Transverse colon (tissue), 4 donors: Measurements from ENCODE around the gene SMYD4. TPM values are rescaled to one million over a fixed set of nuclear protein-coding genes. Genes with fewer than 3 reads are reported as not detected.

Experiments used
- DNase-seq: peaks from one replicate; pipeline ENCODE4 v3.0.0-alpha.2; 2019
- H3K27ac ChIP-seq, 4 donors: fragments of 200-600 bp; sonication (generic); 2 replicates each; pipeline ENCODE4 v1.5.1; 2016 to 2018; ENCODE audit warnings: inconsistent platforms in 4 of 4
- H3K27me3 ChIP-seq: fragments of 200-600 bp; sonication (generic); 2 replicates; pipeline ENCODE4 v1.5.1; 2017; ENCODE audit warnings: inconsistent platforms
- H3K36me3 ChIP-seq, 4 donors: fragments of 200-600 bp; sonication (generic); 2 replicates each; pipeline ENCODE4 v1.5.1; 2017 to 2019; ENCODE audit warnings: inconsistent platforms in 4 of 4
- H3K4me1 ChIP-seq, 4 donors: fragments of 200-600 bp; sonication (generic); 2 replicates each; pipeline ENCODE4 v1.5.1; 2017 to 2020; ENCODE audit warnings: inconsistent platforms in 4 of 4
- H3K4me3 ChIP-seq, 4 donors: fragments of 200-600 bp; sonication (generic); 1 replicate in 1 of 4; 2 replicates in 3 of 4; pipeline versions ENCODE4 v1.5.1 to v1.6.1; 2017 to 2019; ENCODE audit warnings: inconsistent platforms in 4 of 4
- H3K9me3 ChIP-seq, 2 donors: fragments of 200-600 bp; sonication (generic); 2 replicates each; pipeline ENCODE4 v1.5.1; 2017 to 2019; ENCODE audit warnings: inconsistent platforms in 2 of 2
- EP300 ChIP-seq: sonication (generic); formaldehyde crosslinking; IDR thresholded peaks from one replicate; pipeline ENCODE4 v1.6.1; 2017; ENCODE audit warnings: antibody characterized with exemption, low read depth
- POLR2A ChIP-seq: fragments of 450-650 bp; IDR thresholded peaks from one replicate; pipeline ENCODE4 v1.6.1; 2016; ENCODE audit warnings: antibody characterized with exemption, mild to moderate bottlenecking, moderate library complexity
- POLR2AphosphoS5 ChIP-seq, 3 donors: sonication (generic); formaldehyde crosslinking; IDR thresholded peaks; one replicate each; pipeline ENCODE4 v1.6.1; 2016; ENCODE audit warnings: antibody characterized with exemption in 3 of 3
- WGBS, 2 donors: methylation state at CpG; one replicate each; pipeline ENCODE4 v1.1.5; 2018; ENCODE audit warnings: low coverage in 1 of 2; 5-methylcytosine and 5-hydroxymethylcytosine counted together
- in situ Hi-C, 4 donors: fragments of 200-750 bp; cut with MboI; loops; one replicate each; pipeline versions ENCODE4 v1.15.0 to v1.15.1; 2017; ENCODE audit warnings: low sequenced_read_pairs in 3 of 4, low pct_ligation_motif_present in 1 of 4, low pct_unique_long_range_greater_than_20kb in 1 of 4
- intact Hi-C: fragments of 100-400 bp; cut with DNase I; formaldehyde crosslinking; loops from one replicate; pipeline ENCODE4 v1.15.1; 2023; ENCODE audit warnings: low total_unique reads
- total RNA-seq, 4 donors: library from RNA; depleted of rRNA; stranded (reverse); fragments of >200 nt; gene quantifications; one replicate each; pipeline ENCODE4 v1.1.0, GENCODE V29; 2016
- TF ChIP-seq, protein P1 (sequence below), 5 experiments: fragments of 200-600 bp in 3 of 5; fragments of 450-650 bp in 2 of 5; sonication (generic) in 3 of 5; IDR thresholded peaks; 1 replicate in 2 of 5; 2 replicates in 3 of 5; pipeline ENCODE4 v1.5.1; 2016 to 2017; ENCODE audit warnings: antibody characterized with exemption in 5 of 5, inconsistent platforms in 3 of 5, mild to moderate bottlenecking in 2 of 5, moderate library complexity in 1 of 5

SMYD4 gene
- total RNA-seq, 4 donors from 2014 or later: 4.1 to 14.8 (median 9.0) TPM

- H3K36me3 ChIP-seq: no peaks in the 10 kb centered on the region
- intact Hi-C loops: no loop called here
- DNase-seq: peak; percentile 84
- WGBS, 2 donors: 7 to 9% methylated on average over 3 to 11 of the region's 11 CpGs
- no peaks in the 10 kb centered on the region for H3K27me3 ChIP-seq
- in situ Hi-C loops: no loop called here
- no peaks in the 10 kb centered on the region for H3K9me3 ChIP-seq
- H3K4me3 ChIP-seq: no peak overlapping the region
- TF ChIP-seq EP300: no peak
- peak; percentile 37 for TF ChIP-seq POLR2A
- TF ChIP-seq POLR2AphosphoS5 (IDR thresholded peaks at IDR 0.05): peak; percentile 31 to 70 (median 69)
- TF ChIP-seq, protein P1, sequence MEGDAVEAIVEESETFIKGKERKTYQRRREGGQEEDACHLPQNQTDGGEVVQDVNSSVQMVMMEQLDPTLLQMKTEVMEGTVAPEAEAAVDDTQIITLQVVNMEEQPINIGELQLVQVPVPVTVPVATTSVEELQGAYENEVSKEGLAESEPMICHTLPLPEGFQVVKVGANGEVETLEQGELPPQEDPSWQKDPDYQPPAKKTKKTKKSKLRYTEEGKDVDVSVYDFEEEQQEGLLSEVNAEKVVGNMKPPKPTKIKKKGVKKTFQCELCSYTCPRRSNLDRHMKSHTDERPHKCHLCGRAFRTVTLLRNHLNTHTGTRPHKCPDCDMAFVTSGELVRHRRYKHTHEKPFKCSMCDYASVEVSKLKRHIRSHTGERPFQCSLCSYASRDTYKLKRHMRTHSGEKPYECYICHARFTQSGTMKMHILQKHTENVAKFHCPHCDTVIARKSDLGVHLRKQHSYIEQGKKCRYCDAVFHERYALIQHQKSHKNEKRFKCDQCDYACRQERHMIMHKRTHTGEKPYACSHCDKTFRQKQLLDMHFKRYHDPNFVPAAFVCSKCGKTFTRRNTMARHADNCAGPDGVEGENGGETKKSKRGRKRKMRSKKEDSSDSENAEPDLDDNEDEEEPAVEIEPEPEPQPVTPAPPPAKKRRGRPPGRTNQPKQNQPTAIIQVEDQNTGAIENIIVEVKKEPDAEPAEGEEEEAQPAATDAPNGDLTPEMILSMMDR (IDR thresholded peaks at IDR 0.05): no peak
- H3K4me1 ChIP-seq: peaks cover 10 to 28% (median 10%) of the 10 kb centered on the region in 4 donors
- peak overlapping the region; percentile 76 to 85 (median 80) for H3K27ac ChIP-seq
Observed at GRCh38 chr17:1764284-1764683, 65.4 kb downstream of the SMYD4 start.

- in situ Hi-C loops: no loop called here
- peak overlapping the region in 3 of 4 donors; percentile 19 to 40 (median 29) for H3K4me3 ChIP-seq
- TF ChIP-seq, protein P1 (IDR thresholded peaks at IDR 0.05): no peak
- no peak for TF ChIP-seq POLR2AphosphoS5 (IDR thresholded peaks at IDR 0.05)
- TF ChIP-seq EP300: no peak
- TF ChIP-seq POLR2A: no peak
Observed at GRCh38 chr17:1762901-1763898, 66.5 kb downstream of the SMYD4 start.

DNA sequence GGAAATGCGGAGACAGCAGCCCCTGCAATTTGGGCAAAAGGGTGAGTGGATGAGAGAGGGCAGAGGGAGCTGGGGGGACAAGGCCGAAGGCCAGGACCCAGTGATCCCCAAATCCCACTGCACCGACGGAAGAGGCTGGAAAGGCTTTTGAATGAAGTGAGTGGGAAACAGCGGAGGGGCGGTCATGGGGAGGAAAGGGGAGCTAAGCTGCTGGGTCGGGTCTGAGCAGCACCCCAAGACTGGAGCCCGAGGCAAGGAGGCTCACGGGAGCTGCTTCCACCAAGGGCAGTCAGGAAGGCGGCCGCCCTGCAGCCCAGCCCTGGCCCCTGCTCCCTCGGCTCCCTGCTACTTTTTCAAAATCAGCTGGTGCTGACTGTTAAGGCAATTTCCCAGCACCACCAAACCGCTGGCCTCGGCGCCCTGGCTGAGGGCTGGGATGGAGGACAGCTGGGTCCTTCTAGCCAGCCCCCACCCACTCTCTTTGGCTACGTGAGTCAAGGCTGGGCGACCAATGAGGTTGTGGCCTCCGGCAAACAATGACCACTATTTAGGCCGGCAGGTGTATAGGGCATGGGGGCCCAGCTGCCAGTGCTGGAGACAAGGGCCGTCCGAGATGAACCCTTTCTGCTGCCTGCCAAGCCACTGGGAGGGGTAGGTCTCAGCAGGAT, 67.3 kb downstream of the SMYD4 start:
- in situ Hi-C loops: no loop called here
- DNase-seq: no peak
- intact Hi-C loops: no loop called here
- WGBS, 2 donors: 58 to 79% methylated on average over 2 to 21 of the region's 21 CpGs
- peak overlapping the region; percentile 76 to 85 (median 80) for H3K27ac ChIP-seq
- H3K27me3 ChIP-seq: no peaks in the 10 kb centered on the region
- no peaks in the 10 kb centered on the region for H3K36me3 ChIP-seq
- TF ChIP-seq POLR2AphosphoS5 (IDR thresholded peaks at IDR 0.05) (no peak), POLR2A (peak; percentile 8)
- H3K4me1 ChIP-seq: peaks cover 10 to 28% (median 10%) of the 10 kb centered on the region in 4 donors
- H3K9me3 ChIP-seq: no peaks in the 10 kb centered on the region
- H3K4me3 ChIP-seq: peak overlapping the region in 3 of 4 donors; percentile 19 to 40 (median 29)

More at GRCh38 chr17:1762901-1763898, 66.5 kb downstream of the SMYD4 start:
- Histone ChIP-seq H3K9me3 (no peaks in the 10 kb centered on the region), H3K36me3 (no peaks in the 10 kb centered on the region), H3K27me3 (no peaks in the 10 kb centered on the region), H3K4me1 (peaks cover 10 to 28% (median 10%) of the 10 kb centered on the region in 4 donors), H3K27ac (peak overlapping the region; percentile 76 to 85 (median 80))
- intact Hi-C loops: no loop called here
- WGBS, 2 donors: 55% methylated on average over 17 of the region's 22 CpGs; no CpG with 5 or more reads in 1 of the 2 donors
- no peak for DNase-seq

- Histone ChIP-seq H3K27ac (no peak overlapping the region), H3K9me3 (no peaks in the 10 kb centered on the region), H3K4me3 (no peak overlapping the region), H3K27me3 (no peaks in the 10 kb centered on the region), H3K36me3 (no peaks in the 10 kb centered on the region), H3K4me1 (peaks cover 10 to 21% (median 10%) of the 10 kb centered on the region in 4 donors)
- intact Hi-C loops (no loop called here), in situ Hi-C loops (no loop called here)
- DNase-seq: no peak
- whole genome bisulfite sequencing, 2 donors: 81 to 82% methylated on average over 5 of the region's 5 CpGs
- no peak for TF ChIP-seq EP300
- no peak for TF ChIP-seq POLR2A
- TF ChIP-seq, protein P1 (IDR thresholded peaks at IDR 0.05): no peak
- TF ChIP-seq POLR2AphosphoS5 (IDR thresholded peaks at IDR 0.05): no peak
Observed at GRCh38 chr17:1759529-1759928, 70.2 kb downstream of the SMYD4 start.
